GM21515 (cell line): ENCODE measurements around the gene FYN.

ENCODE experiments used
- ATAC-seq: cut with Tn5 transposase; IDR thresholded peaks from one replicate; pipeline ENCODE4 v1.9.1; 2021; ENCODE audit not compliant: unreplicated experiment

FYN gene

DNA sequence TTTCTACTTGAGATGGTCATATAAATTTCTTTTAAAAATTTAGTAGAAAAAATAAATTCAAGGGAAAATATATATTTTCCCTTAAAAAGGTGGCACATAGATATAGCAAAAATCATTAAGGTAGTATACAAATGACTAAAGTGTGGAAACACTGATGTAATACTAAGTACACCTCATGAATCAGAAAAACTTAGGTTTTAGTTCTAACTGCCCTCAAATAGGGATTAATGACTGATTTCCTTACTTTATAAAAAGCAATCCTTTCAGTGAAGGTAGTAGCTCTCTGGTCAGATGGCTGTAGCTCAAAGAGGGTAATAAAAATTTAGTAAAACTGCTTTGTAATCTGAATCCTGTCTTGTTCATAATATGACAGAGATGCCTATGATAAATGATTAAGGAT is 63.5 kb downstream of the FYN start:
- ATAC-seq, result no peak

DNA sequence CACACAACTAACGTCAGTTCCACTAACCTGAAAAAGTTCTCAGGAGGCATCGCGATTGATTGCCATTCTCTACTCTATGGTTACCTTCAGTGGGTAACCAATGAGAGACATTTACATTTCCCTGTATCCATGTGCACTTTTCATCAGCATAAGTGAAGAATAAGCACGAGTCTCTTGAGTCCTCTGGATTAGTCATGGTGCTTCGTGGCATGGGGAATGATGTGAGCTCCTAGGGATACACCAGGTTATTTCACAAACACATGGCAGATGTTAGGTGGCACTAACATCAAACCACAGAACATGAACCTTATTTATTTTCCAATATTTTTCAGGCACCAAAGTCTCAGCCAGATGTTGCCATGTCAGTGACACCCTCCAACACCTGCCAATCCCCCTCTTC is 64.0 kb downstream of the FYN start:
- no peak for ATAC-seq

DNA sequence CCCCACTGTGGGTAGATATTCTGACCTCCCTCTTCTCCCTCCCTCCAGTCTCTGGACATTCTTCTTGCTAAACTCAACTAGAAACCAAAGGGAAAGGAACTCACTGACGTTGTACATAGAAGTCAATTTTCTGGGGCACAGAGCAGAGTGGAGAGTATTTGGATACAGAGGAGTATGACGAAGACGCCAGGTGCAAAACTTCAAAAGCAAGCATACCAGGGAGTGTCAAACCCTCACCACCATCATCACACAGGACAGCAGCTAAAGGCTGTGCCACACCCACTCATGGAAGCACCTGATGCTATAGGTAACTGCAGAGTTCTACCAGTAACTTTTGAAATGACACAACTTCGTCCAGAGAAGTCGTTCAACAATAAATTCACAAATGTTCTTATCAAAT is 64.8 kb downstream of the FYN start:
- ATAC-seq, result no peak

DNA sequence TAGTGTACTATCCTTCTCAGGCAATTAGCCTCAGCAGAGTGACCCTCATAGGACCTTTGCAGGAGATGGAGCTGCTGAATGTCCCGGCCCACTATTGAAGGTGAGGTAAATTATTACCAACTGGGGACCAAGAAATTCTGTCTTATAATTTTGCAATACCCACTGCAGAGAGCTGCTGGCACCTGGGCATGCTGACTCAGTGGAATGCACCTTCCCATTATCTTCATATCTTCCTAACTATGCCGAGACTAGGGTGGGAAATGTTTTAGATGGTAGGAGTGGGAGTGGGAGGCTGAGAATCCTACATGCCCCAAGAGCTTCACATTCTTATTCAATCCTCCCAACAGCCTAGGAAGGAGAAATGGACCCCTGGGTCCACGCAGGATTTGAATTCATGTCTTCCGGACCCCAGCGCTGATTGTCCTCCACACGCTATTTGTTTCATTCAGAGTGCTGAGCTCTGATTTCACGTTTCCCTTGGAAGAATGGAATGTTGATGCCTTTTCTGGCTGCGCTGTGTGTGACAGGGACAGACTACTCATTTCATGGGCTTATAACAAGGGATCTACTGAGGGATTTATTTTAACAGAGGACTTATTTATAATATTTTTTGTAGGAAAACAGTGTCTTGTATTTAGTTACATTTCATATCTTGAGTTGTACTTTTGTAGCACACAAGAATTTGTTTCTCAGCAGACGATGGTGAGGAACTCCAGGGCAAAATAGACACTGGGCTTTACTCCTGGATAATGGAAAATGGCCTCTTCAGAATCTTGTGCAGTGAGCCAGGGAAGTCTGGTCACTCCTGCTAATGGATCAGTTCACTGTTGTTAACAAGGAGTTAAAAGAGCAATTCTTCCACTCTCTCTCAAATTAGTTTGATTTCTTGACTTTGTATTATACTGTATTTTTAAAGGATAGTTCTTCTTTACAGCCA is 66.4 kb downstream of the FYN start:
- no peak for ATAC-seq

DNA sequence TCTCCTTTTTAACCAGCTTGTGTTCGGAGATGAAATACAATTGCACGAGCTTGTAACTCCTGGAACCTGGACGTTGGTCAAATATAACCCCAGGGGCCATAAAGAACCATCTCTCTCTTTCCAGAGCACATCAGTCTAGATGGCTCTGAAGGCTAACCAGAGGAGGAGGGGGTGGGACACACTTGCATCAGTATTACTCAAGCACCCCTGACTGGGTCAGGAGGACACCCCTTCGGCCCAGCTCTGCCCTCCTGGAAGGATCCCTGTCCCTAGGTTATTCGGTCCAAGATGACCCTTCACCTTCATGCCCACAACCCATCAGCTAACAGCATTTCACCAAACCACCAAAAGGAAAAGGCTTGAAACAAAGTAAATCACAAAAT is 67.1 kb downstream of the FYN start:
- ATAC-seq, result no peak

DNA sequence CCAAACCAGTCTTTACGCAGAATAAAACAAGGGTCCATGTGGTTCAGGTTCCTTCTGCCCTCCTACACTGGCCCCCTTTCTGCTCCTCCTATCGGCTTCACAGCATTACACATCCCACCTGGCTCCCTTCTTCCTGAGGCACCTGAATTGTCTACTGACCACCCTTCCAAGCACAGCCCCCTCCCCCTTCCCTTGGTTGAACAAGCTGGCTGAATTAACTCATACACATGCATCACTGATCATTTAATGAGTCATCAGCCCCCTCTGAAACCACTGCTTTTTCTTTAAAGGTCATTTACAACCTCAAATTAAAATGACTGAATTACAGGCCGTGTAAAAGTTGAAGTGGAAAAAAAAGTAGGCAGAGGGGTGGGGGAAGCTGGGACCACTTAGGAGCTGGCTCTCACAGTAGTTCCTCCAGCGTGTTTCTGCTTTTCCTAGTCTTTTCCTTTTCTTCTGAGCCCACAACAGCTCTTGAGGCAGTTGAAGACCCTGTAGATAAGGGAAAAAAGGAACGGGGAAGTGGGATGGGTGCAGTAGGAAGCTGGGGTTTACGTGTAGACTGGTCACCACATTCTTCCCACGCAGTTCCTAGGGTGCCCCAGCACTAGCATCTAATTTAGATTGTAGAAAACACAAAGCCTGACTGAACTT is 67.6 kb downstream of the FYN start:
- no peak for ATAC-seq

DNA sequence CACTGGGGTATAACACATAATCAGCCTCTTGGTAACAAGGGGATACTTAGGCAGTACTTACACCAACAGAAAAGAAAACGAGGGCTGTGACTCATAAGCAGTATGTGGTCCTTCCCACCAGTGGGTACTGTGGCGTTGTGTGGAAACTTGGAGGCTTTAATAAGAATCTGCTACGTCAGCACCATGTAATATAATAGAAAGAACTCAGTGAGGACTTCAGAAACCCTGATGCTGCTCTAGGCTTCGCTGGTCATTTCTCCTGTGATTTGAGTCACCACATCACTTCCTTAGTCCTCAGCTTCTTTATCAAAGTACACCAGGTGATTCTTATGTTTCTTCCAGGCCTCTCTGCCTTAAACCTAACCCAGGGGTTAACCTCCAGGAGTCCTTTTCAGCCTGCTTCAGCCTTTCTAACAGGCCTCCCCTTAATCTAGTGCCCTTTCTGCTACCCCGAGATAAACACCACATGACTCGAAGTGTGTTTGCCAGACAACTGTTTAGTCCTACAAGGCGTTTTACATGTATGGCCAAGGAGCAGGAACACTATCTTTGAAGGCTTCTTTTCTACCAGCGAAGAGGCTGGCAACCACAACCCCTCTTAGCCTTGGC is 68.5 kb downstream of the FYN start:
- peak; percentile 52 for ATAC-seq

DNA sequence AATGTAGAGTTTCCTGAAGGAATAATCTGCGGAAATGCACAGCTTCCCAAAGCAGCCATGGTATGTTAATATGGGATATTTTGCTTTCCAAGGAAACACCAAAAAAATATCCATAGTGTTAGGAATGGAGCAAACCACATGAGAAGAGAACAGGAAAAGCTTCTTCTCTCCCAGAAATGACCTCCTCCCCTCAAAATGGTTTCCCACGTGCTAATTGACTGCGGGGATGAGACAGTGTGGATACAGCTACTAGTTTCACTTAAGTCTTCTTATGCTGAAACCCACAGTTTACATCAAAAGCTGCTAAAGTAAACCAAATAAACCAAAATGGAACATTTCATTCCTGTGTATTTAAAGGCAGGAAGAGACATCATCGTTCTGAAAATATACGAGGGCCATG is 69.4 kb downstream of the FYN start:
- ATAC-seq, result no peak

DNA sequence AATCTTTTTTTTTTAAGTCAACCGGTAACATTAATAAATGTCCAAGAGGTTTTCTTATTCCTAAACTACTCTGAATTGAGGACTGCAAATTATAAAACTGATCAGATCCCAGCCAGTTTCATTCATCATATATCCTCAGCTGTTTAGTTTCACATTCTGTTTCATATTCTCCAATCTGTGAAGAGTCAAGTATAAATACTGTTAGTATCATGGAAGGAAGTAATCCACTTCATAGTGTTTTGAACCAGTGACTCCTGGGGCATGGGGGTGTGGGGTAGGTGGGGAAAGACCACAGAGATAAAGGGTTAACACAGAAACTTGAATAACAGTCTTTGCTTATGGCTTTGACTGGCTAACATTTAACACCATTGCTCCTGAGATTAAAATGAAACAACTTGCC is 69.9 kb downstream of the FYN start:
- ATAC-seq, result no peak

DNA sequence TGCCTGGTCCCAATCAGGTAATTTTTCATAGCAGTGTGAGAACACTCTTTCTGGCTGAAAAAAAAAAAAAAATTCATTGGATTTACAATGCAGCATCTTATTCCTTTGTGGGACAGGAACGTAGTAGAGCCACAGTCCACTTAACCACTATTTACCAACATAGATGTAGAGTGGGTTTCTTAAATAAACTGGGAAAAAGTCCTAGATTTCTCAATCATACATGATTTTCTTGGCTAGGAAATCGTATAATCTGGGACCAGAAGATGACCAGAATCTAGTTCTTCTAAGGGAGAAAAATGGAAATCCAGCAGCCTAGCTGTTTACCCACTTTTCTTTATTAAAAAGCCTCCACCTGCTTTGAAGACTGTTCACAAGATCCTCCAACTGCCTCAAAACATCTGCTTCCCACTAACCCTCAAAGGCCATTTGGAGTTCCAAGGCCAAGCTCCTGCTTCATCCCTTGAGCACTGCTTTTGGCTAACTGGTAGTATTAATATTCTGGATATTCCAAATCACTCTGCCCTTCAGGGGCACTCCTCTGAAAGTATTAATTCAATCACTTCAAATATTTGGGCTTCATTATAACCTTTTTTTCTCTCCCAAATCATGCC is 70.4 kb downstream of the FYN start:
- ATAC-seq, result no peak

DNA sequence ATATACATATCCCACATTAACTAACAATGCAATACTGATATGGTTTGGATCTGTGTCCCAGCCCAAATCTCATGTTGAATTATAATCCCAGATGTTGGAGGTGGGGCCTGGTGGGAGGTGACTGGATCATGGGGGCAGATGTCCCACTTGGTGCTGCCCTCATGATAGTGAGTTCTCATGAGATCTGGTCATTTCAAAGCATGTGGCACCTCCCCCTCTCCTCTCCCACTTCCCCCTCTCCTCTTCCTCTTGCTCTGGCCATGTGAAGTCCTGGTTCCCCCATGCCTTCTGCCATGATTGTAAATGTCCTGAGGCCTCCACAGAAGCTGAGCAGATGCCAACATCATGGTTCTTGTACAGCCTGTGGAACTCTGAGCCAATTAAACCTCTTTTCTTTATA is 71.2 kb downstream of the FYN start:
- no peak for ATAC-seq

DNA sequence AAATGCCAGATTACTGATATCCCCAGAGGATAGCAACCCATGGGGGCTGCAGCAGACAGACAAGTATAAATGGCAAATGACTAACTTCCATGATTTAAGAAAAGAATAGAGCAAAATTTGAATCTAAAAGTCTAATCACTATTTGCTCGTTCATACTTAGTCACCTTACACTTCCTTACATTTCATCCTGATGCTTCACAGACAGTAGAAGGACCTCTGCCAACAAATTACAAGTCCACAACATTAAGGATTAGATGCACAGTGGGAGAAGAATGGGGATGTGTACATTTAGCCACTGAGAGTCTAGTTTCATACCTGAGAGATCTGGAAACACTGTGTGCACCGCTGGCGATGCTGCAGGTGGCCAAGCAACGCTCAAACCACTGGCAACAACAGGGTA is 72.4 kb downstream of the FYN start:
- no peak for ATAC-seq

DNA sequence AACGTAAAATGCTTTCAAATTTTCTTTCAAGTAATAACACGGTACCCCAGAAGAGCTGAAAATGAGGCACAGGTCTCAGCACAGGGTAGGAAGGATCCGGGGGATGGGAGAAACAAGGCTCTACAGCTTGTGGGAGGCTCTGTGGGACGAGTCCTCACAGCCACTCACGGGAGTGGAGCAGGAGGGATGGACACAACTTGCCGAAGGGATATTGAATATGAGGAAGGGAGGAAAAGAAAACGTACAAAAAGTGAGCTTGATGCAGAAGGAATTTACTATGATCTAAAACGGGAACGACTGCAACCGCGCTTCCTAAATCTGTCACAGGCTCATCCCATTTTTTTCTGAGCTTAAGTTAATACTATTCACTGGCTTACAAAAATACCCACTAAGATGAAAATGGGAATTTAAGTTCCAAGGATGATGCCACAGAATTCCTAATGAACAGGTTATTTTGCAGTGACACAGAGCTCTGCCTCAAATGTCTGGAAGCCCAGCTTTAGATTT is 72.9 kb downstream of the FYN start:
- no peak for ATAC-seq

DNA sequence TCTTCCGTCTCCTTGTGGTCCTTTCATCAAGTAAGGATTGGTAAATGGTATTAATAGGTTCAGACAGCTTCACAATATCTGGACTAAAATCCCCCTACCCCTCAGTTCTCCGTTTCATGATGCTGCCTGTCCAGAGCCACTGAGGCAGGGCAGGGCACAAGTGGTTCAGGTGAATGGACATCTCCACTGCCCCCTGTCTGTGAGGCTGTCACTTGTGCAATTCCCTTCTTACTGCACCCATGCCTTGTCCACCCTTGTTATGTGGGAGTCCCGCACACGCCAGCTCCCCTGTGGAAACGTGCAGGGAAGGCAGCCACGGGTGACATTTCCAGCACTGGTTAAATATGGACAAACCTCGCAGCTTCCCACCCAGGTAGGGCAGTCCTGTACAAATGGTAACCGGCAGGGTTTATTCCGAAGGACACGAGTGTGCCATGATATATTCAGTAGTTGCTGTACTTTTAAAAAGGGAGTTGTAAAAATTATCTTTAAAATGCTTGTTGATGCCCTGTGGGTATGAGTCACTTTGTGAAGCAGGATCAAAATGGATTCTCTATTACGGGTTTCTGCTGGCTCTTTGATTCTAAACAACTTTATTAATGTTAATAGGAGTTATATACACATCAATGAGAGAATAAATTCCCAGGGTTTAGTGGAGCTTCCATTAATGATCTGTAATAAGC is 73.5 kb downstream of the FYN start:
- no peak for ATAC-seq

DNA sequence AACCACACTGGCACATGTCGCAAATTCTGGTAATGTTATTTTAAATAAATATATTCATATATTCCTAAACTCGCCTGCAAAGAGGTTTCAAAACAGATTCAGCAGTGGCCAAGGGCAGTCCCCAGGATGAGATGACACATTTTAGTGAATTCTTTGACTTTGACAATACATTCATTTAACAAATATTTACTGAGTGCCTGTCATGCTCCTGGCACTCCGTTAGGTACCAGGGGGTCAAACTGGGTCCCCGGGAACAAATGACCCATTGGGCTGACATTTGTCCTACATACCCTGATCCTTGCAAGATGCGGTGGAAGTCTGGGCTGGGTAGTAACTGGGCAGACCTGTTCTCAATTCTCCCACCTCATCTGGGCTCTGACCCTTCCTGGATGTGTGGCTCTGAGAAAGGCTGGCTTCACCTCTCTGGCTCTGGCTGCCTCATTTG is 74.9 kb downstream of the FYN start:
- no peak for ATAC-seq

DNA sequence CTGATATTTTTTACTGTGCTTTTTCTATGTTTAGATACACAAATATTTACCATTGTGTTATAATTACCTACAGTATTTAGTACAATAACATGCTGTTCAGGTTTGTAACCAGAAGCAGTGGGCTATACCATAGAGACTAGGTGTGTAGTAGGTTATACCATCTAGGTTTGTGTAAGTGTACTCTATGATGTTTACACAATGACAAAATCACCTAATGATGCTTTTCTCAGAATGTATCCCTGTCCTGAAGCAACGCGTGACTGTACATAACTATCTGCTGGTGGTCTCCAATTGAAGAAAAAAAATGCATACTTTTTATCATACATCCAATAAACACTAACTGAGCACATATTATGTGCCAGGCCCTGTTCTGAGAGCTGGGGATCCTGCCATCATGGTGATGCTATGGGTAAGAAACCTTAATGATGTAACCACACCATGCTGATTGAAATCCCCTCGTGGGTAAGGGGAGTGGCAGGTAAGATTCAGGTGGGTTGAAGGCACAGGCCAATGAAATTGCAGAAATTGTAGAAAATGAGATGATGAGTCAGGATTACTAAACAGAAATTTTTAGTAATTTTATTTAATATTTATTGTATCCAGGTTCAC is 76.8 kb downstream of the FYN start:
- no peak for ATAC-seq

DNA sequence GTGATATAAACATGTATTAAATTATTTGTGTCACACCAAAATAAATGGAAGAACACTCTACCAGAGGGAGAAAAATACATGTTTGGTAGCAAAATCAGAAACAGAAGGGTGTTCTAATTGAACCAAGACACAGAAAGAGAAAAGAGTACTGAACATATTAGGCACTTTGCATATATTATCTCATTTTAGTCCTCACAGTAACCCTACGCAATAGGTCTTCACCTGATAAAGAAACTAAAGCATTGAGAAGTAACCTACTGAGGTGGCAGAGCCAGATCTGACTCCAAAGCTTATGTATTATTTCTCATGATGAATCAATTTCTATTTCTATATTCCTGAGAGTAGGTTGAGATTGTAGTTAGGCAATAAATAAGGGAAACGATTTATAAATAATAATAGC is 77.7 kb downstream of the FYN start:
- no peak for ATAC-seq

DNA sequence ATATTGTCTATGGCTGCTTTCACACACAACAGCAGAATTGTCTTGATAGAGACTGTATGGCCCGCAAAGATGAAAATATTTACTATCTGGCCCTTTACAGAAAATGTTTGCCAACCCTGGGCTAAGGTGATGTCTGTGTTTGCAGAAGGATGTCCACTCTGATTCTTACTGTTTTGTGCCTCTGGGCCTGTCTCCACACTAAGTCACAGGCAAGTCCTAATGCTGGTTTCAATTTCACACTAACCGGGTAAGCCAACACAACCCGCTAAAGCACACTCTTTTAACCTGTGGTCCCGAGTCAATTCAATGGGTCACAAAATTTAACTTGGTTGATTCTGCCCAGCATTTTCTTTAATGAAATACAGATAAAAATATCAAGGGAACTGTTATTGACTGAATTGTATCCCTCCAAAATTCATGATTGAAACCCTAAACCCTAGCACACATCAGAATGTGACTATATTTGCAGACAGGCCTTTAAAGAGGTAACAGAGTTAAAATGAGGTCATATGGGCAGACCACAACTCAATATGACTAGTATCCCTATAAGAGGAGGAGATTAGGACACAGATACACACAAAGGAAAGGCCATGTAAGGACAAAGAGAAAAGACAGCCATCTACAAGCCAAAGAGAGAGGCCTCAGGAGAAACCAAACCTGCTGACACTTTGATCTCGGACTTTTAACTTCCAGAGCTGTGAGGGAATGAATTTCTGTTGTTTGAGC is 78.4 kb downstream of the FYN start:
- no peak for ATAC-seq

DNA sequence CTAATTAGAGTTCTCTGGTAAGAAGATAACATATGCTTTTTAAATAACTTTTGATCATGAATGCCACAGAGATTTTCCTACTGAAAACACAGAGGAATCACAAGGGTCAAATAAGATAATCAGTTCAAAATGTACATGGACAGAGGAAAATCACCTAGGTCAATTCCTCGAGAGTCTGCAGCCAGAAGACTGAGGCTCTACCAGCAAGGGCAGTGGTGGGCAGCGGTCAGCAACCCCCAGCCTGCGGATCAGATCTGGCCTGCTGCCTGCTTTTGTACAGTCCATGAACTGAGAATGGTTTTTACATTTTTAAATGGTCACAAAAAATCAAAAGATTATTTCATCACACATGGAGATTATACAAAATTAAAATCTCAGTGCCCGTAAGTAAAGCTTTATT is 79.0 kb downstream of the FYN start:
- no peak for ATAC-seq

DNA sequence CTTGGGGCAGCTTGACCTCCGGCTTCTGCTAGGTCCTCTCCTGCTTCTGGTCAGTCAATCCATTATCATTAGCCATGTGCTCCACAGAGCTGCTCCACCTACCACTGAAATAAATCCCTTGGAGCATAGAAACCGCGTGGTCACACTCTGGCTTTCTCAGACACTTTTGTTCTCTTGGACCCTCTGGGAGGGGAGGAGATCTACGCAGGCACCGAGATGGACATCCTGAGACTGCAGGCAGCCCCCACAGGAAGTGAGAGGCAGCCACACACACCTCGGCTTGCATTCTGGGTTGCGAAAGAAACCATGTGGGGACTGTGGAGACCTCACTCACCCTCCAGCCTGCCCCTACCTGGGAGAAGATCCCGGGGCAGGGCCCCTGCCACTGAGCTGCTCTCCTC is 79.5 kb downstream of the FYN start:
- ATAC-seq, result peak; percentile 51
